Activated CD4-positive, alpha-beta T cell treated with anti-CD3 and anti-CD28 coated beads, Interleukin-2, Interleukin-4, amounts not matched to agents 100 ng/mL and 50 ng/mL, durations not matched to agents 16 hours and 8 hours (primary cell): Measurements from ENCODE around the gene SLC23A2.
"Not testable (repeated sequence)": the region's sequence is repeated elsewhere in the genome, so short reads cannot be mapped to it uniquely, and the experiment has no call there.

Experiments
- DNase-seq: peaks from one replicate; pipeline ENCODE4 v3.0.0-alpha.2; 2020; ENCODE audit warnings: low spot score

Gene SLC23A2

DNA sequence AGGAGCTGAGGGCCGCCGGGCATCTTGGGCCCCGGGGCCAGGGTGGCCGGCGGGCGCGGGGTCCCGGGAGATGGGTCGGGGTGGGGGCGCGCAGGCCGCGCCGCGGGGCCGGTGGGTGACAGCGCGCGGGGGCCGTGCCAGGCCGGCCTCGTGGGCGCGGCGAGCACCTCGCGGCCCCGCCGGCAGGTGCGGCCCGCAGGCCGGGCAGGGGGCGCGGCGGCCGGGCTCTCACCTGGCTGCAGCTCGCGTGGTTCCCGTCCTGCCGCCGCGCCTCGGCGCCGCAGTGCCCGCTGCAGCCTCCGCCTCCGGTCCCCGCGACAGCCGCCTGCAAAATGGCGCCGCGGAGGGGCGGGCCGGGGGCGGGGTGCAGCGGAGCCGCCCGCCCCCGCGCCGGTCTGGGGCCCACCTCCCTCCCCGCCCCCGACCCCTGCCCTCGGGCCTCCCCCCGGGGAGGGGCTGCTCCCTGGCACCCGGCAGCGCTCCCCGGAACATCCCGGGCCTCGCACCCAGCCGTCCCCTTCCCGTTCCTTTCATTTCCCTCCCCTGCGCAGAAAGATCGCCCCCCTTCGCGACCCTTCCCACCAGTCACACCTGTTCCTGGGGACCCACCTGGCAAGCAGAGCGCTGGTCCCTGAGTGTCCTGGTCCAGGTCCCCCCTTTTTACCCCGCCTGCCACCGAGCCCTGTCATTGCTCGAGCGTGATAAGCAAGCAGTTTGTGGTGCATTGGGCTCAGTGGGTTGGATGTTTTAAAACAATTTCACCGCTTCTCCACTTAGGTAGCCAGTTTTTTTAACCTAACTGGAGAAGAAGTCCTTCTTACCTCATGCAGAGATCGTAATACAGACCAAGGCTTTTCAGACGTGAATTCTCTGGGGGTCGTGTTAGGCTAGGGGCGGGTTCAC, at the start of gene SLC23A2:
Gene SLC23A2 (minus strand): TSS at position 337 of the 903 bp plus-strand sequence. CDS start 68,948 bp downstream, outside the sequence.
- DNase-seq, result peak; percentile 38

DNA sequence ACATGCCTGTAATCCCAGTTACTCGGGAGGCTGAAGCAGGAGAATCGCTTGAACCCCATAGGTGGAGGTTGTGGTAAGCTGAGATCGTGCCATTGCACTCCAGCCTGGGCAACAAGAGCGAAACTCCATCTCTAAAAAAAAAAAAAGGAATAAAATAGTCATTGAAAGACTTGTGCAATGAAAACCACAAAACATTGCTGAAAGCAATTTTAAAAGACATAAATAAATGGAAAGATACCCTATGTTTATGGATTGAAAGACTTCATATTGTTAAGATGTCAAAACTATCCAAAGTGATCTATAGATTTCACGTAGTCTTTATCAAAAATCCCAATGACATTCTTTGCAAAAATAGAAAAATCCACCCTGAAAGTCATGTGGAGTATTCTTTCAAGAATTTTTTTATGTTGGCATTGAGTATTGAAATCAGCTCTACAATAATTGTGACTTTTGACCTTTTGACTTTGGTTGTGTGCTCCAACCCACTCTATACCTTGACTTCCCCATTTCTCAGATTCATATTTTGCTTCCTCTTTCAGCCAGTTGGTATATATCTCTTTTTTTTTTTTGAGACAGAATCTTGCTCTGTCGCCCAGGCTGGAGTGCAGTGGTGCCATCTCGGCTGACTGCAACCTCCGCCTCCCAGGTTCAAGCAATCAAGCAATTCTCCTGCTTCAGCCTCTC, 45.5 kb upstream of the SLC23A2 start:
- no peak for DNase-seq

DNA sequence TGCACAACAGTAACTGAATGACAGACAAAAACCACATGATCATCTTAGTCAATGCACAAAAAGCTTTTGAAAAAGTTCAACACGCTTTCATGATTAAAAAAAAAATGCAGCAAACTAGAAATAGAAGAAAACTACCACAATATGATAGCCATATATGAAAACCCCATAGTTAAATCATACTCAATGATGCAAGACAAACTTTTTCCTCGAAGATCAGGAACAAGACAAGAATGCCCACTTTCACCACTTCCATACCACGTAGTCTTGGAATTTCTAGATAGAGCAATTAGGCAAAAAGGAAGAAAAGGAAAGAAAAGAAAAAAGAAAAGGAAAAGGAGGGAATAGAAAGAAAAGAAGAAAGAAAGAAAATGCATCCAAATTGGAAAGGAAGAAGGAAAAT, 44.6 kb upstream of the SLC23A2 start:
- DNase-seq, result no peak

DNA sequence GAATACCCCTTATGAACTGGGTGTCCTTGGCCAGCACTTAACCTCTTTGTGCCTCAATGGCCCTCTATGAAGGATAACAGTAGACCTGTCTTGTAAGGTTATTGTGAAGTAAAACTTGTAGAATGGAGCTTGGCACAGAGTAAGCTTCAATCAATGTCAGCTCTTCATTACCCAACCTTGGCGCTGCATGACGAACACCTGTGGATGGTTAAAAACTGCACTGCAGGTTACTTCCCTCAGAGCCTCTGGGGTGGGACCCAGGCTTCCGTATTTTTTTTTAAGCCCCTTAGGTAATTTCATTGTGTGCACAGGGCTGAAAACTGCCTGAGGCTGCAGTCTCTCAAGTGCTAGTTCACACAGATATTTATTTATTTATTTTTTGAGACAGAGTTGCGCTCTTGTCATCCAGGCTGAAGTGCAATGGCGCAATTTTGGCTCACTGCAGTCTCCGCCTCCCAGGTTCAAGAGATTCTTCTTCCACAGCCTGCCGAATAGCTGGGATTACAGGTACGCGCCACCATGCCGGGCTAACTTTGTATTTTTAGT, 42.8 kb upstream of the SLC23A2 start:
- no peak for DNase-seq

DNA sequence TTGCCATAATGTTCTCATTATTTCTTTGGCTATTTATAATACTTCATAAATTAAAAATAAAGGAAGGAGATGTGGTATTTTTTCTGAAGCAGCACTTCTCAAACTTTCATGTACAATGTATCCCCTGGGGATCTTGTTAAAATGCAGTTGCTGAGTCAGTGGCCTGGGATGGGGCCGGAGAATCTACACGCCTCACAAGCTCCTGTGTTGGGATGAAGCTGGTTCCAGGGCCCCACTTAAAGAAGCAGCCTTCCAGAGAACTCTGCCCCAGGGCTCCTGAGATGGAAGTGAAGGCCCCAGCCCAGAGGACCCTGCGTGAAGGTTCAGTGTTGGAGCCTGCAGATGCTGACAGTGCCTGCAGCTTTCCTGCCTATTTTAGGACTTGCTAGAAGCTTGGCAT, 40.1 kb upstream of the SLC23A2 start:
- DNase-seq, result no peak

GRCh38 chr20:5040345-5040744, 39.0 kb upstream of the SLC23A2 start:
- DNase-seq, result no peak

GRCh38 chr20:5039889-5040288, 38.6 kb upstream of the SLC23A2 start:
- DNase-seq, result no peak

- peak; percentile 33 for DNase-seq
These were observed 37.9 kb upstream of the SLC23A2 start for GRCh38 chr20:5039255-5039657.

- DNase-seq, result no peak
These were observed 35.5 kb upstream of the SLC23A2 start for GRCh38 chr20:5036828-5037227.

DNA sequence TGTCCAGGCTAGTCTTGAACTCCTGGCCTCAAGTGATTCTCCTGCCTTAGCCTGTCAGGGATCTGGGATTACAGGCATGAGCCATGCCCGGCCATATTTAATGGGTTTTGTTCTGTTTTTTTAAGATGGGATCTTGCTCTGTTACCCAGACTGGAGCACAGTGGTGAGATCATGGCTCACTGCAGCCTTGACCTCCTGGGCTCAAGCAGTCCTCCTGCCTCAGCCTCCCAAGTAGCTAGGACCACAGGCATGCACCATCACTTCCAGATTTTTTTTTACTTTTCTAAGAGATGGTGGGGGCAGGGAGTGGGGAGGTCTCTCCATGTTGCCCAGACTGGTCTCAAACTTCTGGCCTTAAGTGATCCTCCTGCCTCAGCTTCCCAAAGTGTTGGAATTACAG, 34.2 kb upstream of the SLC23A2 start:
- DNase-seq, result not testable (repeated sequence)

GRCh38 chr20:5033566-5033965, 32.3 kb upstream of the SLC23A2 start:
- no peak for DNase-seq

DNA sequence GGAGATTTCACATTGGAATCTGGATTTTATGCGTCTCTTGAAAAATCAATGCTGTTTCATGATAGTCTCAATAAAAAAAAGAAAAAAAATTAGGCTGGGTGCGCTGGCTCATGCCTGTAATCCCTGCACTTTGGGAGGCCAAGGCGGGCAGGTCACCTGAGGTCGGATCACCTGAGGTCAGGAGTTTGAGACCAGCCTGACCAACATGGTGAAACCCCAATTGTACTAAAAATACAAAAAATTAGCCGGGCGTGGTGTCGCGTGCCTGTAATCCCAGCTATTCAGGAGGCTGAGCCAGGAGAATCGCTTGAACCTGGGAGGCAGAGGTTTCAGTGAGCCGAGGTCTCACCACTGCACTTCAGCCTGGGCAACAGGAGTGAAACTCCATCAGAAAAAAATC, 30.4 kb upstream of the SLC23A2 start:
- DNase-seq, result not testable (repeated sequence)

DNA sequence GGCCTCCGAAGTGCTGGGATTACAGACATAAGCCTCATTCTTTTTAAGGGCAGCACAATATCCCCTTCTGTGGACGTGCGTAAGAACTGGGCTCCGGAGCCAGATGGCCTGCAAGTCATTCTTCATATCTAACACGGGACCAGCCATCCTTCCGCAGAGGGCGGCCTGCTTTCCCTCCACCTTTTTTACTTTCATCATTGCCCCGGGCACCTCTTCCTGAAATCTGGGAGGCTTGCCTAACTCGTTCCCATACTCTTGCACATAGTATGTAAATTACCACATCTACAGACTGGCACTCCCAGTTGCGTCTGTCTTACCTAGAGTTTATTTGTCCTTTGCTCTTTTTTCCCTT, 29.9 kb upstream of the SLC23A2 start:
- no peak for DNase-seq

GRCh38 chr20:5030348-5031205, 29.3 kb upstream of the SLC23A2 start:
- no peak for DNase-seq

- DNase-seq, result not testable (repeated sequence)
These were observed 27.1 kb upstream of the SLC23A2 start for GRCh38 chr20:5028258-5029059.

DNA sequence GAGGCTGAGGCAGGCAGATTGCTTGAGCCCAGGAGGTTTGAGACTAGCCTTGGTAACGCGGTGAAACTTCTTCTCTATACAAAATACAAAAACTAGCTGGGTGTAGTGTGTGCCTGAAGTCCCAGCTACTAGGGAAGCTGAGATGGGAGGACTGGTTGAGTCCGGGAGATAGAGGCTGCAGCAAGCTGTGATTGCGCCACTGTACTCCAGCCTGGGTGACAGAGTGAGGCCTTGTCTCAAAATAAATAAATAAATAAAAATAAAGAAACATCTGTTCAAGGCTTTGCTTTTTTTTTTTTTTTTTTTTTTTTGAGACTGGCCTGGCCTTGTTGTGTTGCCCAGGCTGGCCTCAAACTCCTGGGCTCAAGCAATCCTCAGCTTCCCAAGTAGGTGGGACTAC, 23.7 kb upstream of the SLC23A2 start:
- no peak for DNase-seq

DNA sequence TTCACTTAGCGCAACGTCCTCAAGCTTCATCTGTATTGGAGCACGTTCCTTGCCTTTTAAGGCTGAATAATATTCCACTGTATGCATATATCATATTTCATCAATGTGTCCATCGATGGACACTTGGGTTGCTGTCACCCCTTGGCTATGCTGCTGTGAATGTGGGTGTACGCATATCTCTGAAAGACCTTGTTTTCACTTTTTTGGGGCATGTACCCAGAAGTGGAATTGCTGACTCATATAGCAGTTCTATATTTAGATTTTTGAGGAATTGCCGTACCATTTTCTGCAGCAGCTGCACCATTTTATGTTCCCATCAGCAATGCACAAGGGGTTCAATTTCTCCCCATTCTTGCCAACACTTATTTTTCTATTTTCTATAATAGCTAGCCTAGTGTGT, 22.8 kb upstream of the SLC23A2 start:
- DNase-seq, result no peak

DNA sequence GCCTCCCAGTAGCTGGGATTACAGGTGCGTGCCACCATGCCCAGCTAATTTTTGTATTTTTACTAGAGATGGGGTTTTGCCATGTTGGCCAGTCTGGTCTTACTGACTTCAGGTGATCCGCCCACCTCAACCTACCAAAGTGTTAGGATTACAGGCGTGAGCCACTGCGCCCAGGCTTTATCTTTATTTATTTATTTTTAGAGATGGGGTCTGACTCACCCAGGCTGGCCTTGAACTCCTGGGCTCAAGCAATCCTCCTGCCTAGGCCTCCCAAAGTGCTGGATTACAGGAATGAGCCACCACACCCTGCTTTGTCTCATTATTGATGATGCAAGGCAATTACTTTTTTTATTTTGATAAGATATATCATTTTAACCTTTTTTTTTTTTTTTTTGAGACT, 21.9 kb upstream of the SLC23A2 start:
- not testable (repeated sequence) for DNase-seq

GRCh38 chr20:5020760-5021159, 19.4 kb upstream of the SLC23A2 start:
- DNase-seq, result no peak

DNA sequence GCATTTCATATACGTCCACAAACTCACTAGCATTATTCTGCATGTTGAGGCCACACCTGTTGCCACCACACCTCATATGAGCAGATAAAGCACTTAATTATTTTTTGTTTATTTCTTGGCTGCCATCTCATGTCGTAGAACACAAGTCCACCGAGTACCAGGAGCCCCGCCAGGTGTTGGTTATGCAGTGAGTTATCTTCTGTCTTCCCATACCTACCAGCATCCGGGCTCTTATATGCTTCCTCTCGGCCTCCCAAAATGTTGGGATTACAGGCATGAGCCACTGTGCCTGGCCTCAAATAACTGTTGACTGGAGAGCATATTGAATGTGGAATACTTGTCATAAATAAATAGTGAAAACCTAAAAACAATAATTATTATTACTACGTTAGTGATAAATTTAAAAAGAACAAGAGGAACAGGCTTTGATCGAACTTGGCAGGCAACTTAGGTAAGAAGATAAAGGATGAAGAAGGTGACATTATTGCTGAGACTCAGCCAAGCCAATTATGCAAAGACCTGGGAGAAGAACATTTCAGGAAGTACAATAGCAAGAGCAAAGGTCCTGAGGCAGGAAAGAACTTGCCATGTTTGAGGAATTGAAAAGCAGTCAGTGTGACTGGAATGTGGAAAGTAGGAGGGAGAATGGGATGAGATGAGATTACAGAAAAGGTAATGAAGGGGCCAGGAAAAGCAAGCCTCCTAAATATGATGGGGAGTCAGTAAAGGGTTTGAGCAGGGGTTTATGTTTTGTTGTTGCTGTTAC, 12.6 kb upstream of the SLC23A2 start:
- DNase-seq, result no peak

GRCh38 chr20:5008759-5009158, 7.4 kb upstream of the SLC23A2 start:
- no peak for DNase-seq
